Fibroblast of pulmonary artery (primary cell): ENCODE data around the gene ERP44.

Source experiments
- DNase-seq: peaks from one replicate; pipeline ENCODE4 v3.0.0-alpha.2; 2010; ENCODE audit warnings: low read depth
- H3K4me3 ChIP-seq: replicated peaks from 2 replicates; pipeline ENCODE4 v1.5.1; 2011; ENCODE audit warnings: low read depth, mild to moderate bottlenecking, control low read depth, low read length, moderate library complexity
- TF ChIP-seq, protein P1 (sequence below): IDR thresholded peaks from 2 replicates; pipeline ENCODE4 v1.5.1; 2011; ENCODE audit warnings: mild to moderate bottlenecking, control low read depth, low read length, inconsistent platforms; ENCODE audit errors: missing control alignments

Gene ERP44

GRCh38 chr9:100111235-100111634 is 12.4 kb upstream of the ERP44 start:
- peak; percentile 98 for DNase-seq
- TF ChIP-seq, protein P1, sequence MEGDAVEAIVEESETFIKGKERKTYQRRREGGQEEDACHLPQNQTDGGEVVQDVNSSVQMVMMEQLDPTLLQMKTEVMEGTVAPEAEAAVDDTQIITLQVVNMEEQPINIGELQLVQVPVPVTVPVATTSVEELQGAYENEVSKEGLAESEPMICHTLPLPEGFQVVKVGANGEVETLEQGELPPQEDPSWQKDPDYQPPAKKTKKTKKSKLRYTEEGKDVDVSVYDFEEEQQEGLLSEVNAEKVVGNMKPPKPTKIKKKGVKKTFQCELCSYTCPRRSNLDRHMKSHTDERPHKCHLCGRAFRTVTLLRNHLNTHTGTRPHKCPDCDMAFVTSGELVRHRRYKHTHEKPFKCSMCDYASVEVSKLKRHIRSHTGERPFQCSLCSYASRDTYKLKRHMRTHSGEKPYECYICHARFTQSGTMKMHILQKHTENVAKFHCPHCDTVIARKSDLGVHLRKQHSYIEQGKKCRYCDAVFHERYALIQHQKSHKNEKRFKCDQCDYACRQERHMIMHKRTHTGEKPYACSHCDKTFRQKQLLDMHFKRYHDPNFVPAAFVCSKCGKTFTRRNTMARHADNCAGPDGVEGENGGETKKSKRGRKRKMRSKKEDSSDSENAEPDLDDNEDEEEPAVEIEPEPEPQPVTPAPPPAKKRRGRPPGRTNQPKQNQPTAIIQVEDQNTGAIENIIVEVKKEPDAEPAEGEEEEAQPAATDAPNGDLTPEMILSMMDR, result no peak
- no peak overlapping the region for H3K4me3 ChIP-seq

GRCh38 chr9:100108559-100108958 is 9.8 kb upstream of the ERP44 start:
- TF ChIP-seq, protein P1, result no peak
- no peak overlapping the region for H3K4me3 ChIP-seq
- DNase-seq, result peak; percentile 39

DNA sequence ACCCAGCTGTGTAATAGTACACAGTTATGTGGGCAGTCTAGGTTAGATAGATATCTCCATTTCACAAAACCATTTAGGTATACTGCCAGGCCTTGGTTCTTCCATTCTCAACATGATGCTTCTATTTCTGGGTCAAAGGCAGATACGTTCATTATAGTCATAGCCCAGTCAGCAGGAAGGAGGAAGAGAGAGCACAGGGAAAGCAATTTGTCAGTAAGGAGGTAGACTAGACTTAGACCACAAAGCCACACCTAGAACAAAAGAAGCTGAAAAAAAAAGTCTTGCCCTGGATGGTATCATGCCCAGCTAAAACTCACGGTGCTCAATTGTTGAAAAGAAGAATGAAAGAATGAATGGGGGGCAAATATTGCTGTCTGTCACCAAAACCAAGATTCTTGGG is 7.8 kb upstream of the ERP44 start:
- H3K4me3 ChIP-seq, result no peak overlapping the region
- DNase-seq, result no peak
- TF ChIP-seq, protein P1, result no peak

- TF ChIP-seq, protein P1, result no peak
- no peak overlapping the region for H3K4me3 ChIP-seq
- DNase-seq, result no peak
These were observed 7.1 kb upstream of the ERP44 start for GRCh38 chr9:100105861-100106260.

DNA sequence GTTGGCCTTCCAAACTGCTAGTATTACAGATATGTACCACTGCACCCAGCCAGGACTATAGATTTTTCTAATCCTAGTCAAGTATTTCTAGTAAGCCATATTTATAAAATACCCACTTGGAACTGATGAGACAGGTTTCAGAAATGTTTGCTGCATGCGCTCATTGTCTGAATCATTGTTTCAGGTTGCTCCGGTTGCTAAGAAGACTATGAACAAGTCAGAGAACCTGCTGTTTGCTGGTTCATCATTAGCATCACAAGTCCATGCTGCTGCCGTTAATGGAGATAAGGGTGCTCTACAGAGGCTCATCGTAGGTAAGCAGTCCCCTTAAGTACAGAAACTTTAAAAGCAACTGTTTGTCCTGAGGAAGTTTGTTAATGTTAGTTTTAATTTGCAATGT is 5.5 kb upstream of the ERP44 start:
- H3K4me3 ChIP-seq, result no peak overlapping the region
- DNase-seq, result no peak
- TF ChIP-seq, protein P1, result no peak

GRCh38 chr9:100101608-100102007 is 2.8 kb upstream of the ERP44 start:
- TF ChIP-seq, protein P1, result no peak
- DNase-seq, result no peak
- no peak overlapping the region for H3K4me3 ChIP-seq

GRCh38 chr9:100100146-100100667 is 1.4 kb upstream of the ERP44 start:
- TF ChIP-seq, protein P1, result no peak
- no peak for DNase-seq
- H3K4me3 ChIP-seq, result peak overlapping the region; percentile 75
